Fibroblast of skin of left biceps (primary cell): ENCODE results near the gene KLHDC8A.
"Not testable (repeated sequence)": the region's sequence is repeated elsewhere in the genome, so short reads cannot be mapped to it uniquely, and the experiment has no call there.

Experiments used
- DNase-seq, 2 experiments: peaks; one replicate each; pipeline ENCODE4 v3.0.0-alpha.2; 2013; ENCODE audit warnings: low read depth in 2 of 2

KLHDC8A gene

DNA sequence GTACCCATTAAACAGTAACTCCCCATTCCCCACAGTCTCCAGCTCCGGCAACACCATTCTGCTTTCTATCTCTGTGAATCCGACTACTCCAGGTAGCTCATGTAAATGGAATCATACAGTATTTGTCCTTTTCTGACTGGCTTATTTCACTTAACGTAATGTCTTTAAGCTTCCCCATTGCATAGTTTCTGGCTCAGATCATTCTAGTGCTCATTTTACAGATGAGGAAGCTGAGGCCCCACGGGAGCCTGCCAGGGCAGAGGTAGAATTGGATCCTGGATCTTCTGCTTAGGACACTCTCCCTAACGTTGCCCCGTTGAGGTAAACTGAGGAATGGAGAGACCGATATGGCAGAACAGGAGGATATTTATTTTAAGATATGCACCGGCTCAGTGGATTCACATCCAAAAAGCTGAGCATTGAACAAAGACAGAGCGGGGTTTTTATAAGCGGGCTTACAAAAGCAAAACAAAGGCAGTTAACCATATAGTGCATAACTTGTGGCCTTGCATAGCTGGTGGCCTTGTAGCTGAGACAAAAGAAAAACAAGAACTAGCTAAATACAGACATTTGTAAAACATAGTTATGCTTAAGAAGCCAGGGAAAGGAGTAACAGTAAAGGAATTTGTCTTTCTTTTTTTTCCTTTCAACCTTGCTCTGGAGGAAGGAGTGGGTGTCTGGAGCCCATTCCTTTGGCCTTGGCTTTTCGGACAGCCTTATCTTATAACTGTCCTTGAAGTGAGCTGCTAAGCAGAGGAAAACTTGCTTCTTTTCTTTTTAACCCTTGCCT is 15.3 kb upstream of the KLHDC8A start:
- no peak for DNase-seq

DNA sequence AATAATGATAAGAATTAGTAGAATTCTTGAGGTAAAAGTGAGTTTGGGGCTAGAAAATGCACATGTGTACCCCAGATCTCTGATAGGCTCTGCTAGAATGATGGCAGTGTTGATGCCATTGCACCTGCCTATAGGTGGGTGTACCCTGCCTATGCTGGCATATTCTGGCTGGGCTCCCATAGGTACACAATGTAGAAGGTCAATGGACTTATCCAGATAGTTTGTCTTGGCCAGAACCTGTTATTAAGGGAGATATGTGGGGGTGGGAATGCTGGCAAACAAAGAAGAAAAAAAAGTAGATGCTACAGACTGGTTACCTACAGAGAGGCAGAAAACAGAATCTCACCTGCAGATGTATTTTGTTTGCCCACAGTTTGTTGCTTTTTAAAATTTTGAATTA is 14.1 kb upstream of the KLHDC8A start:
- DNase-seq: no peak

DNA sequence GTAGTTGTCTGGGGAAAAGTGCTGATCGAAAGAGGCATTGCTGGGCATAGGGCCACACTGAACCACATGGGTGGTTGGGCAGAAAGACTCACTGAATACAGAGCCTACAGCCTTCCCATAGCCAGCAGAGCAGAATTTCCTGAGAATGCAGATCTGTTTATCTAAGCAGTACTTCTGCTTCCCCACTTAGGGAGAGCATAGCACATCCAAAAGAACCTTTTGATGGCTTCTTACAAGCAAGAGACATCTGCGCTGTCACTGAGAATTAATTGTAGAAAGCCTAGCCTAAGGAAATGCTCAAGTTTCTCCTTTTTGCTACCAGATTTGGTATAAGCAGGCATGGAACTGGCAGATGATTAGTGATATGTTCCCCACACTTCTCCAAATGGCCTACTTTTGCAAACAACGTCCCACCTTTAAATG is 13.0 kb upstream of the KLHDC8A start:
- no peak for DNase-seq

DNA sequence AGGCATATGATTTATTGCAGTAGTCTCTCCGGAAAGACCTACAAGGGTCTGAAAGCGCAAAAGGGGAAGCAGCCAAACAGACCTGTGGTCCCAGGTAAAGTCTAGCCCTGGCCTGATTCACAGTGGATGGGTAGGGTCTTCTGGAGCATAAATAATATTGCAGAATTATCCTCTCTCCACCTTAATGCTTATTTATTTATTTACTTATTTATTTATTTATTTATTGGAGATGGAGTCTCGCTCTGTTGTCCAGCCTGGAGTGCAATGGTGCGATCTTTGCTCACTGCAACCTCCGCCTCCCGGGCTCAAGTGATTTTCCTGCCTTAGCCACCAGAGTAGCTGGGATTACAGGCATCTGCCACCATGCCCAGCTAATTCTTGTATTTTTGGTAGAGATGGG is 11.8 kb upstream of the KLHDC8A start:
- DNase-seq: no peak

DNA sequence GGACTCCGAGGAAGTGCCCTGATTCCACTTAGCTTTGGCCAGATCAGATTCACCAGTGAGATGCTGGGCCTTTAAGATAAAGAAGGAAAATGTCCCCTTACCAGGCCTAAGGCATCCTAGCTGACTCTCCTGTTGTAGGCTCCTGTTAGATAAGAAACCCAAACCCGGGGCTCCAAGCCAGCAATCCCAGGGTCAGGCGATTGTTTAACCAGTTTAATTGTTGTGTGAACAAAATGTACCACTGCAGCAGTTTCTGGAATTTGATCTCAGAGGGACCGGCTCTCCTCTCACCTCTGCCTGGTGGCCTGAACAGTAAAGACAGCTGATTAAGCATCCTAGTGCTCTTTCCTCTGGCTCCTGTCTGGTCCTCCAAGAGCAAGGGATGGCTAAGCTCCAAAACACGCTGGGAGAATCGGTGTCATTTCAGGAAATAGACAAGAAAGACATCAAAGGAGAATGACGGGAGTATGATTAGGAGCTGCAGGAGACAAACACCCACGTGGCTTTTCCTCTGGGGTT is 9.3 kb upstream of the KLHDC8A start:
- DNase-seq: no peak

DNA sequence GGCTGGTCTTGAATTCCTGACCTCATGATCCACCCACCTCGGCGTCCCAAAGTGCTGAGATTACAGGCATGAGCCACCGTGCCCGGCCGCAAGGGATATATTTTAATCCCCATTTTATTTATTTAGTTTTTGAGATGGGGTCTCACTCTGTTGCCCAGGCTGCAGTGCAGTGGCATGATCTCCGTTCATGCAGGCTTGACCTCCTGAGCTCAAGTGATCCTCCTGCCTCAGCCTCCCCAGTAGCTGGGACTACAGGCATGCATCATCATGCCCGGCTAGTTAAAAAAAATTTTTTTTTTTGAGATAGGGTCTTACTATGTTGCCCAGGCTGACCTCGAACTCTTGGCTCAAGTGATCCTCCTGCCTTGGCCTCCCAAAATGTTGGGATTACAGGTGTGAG is 8.4 kb upstream of the KLHDC8A start:
- not testable (repeated sequence) for DNase-seq

DNA sequence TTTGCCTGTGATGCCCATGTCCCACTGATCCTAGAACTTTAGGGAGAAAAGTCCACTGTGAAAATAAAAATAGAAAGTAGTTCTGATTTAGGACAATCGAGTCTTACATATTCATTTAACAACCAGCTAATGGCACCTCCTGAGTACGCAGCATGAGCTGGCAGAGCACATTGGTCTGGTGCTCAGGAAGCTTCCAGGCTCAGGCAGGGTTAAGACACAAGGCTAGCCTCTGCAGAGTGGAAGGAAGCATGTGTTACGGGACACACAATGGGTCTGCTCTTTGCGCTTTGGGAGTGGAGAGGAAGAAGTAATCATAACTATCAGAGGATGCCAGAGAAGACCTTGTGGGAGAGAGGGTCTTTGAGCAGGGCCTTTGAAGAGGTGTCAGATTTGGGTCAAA is 4.2 kb upstream of the KLHDC8A start:
- DNase-seq: no peak

DNA sequence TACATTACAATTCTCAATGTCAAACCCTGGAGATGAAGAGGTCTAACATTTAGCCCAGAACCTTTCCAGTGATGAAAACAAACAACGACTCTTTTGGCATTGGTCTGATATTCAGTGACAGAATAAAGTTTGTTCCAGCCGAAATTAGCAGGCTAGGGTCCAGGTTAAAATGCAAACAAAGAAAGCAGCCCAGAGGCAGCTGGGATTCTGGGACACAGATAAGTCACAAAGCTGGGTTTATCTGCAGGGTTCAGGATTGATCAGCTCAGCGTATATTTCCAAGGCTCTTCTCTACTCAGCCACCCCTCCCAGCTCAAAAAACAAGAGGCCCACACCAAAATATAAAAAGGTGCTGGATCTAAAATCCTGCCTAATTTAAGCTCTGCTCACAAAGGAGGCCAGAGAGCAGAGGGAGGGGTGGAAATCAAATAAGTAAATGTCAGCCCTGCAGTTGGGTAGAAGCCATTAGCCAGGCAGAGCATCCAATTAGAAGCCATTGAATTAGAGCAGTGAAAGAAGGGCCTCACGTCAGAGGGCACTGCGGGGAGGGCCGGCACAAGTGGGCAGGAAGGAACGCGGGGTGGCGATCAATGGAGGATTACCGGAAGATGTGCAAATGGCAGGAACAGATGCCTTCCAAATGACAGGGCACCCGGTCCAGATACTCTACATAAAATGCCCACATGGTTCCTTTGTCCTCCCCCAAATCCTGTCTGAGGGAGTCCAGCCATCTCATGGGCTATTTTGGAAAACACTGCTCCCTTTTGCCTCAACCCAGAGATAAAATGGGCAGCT is 3.2 kb upstream of the KLHDC8A start:
- no peak for DNase-seq

DNA sequence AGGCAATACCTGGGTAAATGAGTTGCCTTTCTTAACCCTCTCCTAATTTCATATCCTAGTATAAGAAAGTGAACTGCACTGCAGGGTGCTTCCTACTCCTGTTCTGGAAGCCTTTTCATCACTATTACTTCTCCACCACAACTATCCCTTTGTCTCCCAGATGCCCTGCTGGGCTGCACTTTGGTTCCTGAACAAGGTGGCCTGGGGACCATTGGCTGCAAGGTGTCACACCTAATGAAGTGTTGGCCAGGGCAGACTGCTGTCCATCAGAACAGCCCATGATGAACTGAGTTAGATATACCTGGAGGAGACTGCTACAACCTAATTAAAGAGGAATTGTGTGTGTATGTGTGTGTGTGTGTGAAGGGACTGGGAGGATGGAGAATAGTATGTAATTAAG is 1.9 kb upstream of the KLHDC8A start:
- no peak for DNase-seq

DNA sequence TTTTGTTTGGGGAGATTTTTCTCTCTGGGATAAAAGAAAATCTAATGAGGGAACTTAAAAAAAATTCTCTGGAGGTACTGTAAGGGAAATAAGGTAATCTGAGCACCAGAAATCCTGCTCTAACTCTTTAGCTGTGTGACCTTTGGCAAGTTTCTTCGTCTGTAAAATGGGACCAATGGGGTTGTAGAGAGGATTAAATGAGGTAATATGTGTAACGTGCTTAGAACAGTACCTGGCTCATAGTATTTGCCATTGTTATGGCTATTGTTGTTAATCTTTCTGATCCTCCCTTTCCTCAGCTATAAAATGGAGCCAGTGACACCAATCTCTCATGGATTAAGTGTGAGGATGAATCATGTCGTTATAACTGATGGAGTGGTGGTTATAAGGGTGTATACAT is 845 bp upstream of the KLHDC8A start:
- no peak for DNase-seq

DNA sequence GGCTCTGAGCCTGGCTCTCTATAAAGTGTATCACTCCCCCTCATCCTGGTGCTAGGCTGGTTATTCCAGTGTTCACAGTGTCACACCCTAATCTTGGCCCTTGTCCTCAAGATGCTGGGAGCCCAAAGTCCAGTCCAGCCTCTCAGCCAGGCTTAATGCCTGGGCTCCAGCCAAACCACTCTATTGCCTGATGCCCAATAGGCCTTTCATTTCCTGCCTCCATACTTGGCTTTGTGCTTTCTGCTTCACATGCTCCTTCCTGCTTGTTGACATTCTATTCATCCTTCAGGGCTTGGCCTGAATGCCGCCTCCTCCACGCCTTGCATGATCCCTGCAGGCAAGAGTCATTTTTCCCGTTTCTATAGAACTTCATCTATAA is 1.7 kb downstream of the KLHDC8A start:
- DNase-seq: no peak

DNA sequence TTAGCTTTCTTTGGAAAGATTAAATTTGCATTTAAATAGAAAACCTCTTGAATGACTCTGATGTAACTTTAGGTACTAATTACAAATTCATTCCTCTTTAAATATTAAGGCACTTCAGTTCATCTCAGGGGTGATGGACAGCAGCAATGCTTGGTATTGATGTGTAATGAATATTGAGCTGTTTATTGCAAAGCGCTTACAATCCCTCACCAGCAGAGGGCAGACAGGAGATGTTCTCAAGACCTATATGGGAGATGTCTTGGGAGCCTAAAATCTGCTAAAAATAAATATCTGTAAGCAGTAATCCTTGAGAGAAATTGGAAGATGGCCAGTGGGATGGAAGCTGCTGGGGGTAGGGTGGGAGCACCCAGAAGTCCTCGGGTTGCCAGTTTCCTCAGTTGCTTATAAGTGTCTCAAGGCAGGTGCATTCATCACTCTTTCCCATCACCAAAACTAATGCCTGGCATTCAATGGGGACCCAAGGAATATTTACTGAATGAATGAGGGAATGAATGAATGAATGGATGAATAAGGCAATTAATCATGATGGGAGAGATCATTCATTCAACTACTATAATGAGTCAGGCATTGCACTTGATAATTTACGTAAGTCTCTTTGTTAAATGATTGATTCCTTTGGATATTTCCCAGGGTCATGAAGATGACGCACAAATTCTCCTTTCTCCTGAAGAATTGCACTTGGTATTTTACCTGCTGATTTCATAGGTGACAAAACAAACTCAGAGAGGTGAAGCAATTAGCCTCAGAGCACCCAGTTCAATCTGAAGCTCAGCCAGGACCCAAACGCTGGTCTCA is 2.3 kb downstream of the KLHDC8A start:
- peak in 1 of 2 experiments; percentile 29 for DNase-seq

DNA sequence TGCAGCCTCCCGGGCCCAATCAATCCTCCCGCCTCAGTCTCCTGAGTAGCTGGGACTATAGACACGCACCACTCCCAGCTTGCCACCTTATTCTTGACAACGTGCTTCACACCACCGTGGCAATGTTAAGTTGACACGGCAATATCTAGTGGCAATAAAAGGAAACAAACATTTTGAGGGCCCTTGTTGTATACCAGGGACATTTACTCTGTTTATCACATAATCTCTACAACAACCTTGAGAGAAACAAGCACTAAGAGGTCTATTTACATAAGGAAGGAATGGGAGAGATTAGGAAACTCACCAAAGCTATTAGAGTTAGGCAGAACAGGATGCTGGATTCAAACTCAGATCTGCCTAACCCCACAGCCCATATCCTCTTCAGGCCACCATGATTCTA is 3.1 kb downstream of the KLHDC8A start:
- DNase-seq: no peak

DNA sequence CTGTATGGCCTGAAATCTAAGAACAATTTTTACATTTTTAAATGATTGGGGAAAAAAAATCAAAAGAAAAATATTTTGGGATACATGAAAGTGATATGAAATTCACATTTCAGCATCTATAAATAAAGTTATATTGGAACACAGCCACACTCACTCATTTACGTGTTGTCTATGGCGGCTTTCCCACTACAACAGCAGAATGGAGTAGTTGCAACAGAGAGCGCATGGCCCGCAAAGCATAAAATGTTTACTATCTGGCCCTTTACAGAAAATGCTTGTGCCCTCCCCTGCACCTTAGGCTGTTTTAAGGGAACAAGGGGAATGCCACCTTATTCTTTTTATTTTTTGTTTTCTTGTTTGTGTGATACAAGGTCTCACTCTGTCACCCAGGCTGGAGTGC is 3.5 kb downstream of the KLHDC8A start:
- no peak for DNase-seq

DNA sequence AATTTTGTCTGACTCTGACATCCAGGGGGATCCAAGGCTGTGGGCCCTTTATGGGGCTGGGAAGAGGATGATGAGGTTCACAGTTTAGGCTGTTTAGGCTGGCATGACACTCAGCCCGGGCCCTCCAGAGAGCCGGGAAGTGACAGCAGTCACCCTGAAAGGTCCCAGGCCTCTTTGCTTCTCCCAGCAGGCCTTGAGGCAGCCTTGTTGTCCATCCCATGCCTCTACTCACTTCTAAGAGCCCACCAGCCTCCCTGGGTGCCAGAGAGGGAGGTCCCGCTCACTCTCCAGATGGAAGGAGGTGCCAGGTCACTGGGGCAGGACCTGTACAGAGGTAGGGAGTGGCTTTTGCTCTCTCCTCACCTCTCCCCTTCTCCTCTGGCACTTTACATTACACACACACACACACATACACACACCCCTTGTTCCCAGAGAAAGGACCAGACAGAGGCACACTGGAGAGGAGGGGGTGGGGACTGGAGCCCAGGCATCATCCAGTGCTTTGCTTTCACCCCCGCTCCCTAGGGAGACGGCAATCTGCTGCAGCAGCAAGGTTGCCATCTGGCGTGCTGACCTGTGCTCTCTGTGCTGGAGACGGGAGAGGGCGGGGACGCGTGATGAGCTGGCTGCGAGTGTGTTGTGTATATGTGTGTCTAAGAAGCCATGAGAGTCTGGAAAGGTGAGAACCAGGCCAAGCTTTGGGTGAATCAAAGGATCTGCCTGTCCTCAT is 4.6 kb downstream of the KLHDC8A start:
- no peak for DNase-seq

DNA sequence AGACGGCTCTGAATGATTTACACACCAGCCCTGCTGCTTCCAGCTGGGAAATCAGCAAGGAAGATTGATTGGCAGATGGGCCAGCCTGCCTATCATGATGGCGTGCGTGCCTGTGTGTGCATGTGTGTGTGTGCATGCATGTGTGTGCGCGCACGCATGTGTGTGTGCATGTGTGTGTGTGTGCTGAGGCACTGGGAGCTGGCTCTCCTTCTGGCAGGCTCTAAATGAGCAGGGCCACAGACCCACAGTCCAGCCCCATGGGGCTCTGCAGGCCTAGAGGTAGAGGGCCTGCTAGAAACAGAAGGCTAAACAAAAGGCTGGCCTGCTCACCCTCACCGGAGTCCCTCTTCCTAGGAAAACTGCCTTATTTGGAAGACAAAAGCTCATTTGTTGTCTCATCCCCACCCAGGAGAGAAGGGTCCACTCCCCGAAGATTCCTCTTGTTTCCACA is 6.0 kb downstream of the KLHDC8A start:
- DNase-seq: no peak

DNA sequence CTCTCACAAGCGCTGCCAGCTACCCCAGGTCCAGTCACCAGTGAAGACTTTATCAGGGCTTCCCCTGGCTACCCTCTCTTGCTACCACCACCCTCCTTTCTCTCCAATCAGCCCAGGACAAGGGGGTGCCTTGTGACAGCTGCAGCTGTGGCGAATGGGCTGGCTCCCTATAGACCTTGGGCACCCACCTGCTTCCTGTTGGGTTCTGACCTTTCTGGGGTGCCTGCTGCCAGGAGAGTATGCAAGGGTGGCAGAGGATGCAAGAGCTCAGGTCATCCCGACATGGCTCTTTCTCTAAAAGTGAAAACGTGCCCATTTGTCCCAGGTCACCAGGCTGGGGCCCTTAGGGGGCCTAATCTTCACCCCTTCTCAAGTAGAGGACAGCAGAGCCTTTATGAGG is 6.6 kb downstream of the KLHDC8A start:
- no peak for DNase-seq

DNA sequence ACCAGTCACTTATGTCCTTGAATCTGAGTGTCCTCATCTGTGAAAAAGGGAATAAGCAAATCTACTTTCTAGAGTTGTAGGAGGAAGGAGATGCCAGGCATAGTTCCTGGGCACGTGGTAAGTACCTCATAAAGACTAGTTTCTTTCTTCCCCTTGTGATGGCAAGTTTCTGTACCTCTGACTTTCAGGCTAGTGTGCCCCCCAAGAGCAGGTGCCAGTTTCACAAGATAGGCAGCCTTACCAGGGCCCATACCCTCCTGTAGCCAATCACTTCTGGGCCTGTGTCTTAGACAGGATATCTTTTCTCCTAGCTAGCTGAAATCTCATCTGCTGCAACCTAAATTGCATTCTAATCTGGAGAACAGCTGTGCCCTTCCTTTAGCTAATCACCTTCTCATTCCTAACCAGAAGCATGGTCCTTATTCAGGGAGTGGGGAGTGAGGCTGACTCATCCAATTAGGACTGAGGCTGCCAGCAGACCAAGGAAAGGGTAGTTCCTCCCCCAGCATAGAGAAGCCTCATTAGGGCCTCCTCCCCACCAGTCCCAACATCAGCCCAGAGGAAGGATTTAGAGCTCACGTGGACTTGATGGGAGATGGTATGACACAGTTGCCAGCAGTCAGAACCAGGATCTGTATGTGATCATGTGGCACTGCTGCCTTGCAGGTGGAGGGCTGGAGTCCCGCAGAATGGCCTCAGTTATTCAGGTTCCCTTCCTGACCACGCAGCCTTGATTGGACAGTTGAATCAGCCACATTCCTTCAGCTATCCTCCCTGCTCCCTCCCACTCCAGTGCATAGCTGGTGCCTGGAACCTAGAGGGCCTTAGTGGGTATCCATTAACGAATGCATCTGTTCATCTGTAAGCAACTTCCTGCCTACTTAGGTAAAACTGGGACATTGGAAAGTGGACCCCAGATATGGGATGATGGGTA is 7.9 kb downstream of the KLHDC8A start:
- no peak for DNase-seq

DNA sequence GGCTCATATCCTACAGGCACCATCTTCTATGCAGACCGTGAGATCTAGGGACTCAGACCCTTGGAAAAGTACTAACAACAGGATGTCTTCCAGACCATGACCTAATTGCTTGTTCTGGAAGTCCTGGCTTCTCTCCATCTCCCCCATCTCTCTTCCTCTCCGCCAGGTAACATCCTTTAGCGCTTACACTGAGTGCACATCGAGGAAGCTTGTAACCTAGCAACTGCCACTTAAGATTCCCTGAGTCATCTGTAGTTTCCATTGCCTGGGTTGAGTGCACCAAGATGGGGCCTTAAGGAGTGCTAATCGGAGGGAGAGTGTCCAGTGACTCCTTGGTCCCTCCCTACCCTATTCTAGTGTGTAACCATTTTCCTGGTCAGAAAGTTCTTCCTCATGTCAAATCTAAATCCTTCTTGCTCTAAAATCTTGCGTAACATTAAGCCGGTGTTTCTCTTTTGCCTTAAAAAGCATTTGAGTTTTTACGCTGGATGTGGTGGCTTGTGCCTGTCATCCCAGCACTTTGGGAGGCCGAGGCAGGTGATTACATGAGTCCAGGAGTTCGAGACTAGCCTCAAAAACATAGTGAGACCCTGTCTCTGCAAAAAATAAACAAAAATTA is 9.7 kb downstream of the KLHDC8A start:
- DNase-seq: no peak

DNA sequence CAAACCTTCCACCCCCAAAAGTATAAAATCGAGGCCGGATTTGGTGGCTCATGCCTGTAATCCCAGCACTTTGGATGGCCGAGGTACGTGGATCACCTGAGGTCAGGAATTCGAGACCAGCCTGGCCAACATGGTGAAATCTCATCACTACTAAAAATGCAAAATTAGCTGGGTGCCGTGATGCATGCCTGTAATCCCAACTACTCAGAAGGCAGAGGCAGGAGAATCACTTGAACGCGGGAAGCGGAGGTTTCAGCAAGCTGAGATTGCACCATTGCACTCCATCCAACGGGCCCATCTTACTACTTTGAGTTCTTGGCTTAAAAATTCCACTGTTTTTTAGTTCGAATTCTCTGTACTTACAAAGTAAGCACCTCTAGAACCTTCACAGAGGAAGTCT is 11.0 kb downstream of the KLHDC8A start:
- no peak for DNase-seq
